HepG2 (cell line): ENCODE measurements around the gene CHRNB2. TPM values are rescaled to one million over a fixed set of nuclear protein-coding genes. Genes with fewer than 3 reads are reported as not detected.
A peak's percentile ranks its signal among the peaks of the same experiment; 100 is the strongest.

Experiments used
- ARHGAP35 ChIP-seq: sonication (generic); formaldehyde crosslinking; IDR thresholded peaks from 2 replicates; pipeline ENCODE4 v1.9.0; 2022; ENCODE audit warnings: mild to moderate bottlenecking, inconsistent platforms, moderate library complexity, missing genetic modification reagents, borderline replicate concordance
- ASH2L ChIP-seq: fragments of 300-600, 200-600 bp; sonication (generic); IDR thresholded peaks from 2 replicates; pipeline ENCODE4 v1.7.0; 2017; ENCODE audit warnings: low read depth, mild to moderate bottlenecking, moderate library complexity, mixed read lengths, low read length; ENCODE audit not compliant: insufficient read length
- CERS6 ChIP-seq: sonication (generic); formaldehyde crosslinking; IDR thresholded peaks from 2 replicates; pipeline ENCODE4 v1.5.0; 2020; ENCODE audit warnings: missing genetic modification reagents
- ELF1 ChIP-seq: sonication (generic); formaldehyde crosslinking; IDR thresholded peaks from 2 replicates; pipeline ENCODE4 v1.4.0; 2020; ENCODE audit warnings: missing genetic modification reagents
- FOXA3 ChIP-seq: IDR thresholded peaks from 2 replicates; pipeline ENCODE4 v1.6.1; 2016; ENCODE audit warnings: missing genetic modification reagents, missing compliant biosample characterization
- GABPB1 ChIP-seq: IDR thresholded peaks from 2 replicates; pipeline ENCODE4 v1.6.1; 2016; ENCODE audit warnings: mild to moderate bottlenecking, missing genetic modification reagents, moderate library complexity, missing compliant biosample characterization
- RARA ChIP-seq: IDR thresholded peaks from 2 replicates; pipeline ENCODE4 v1.6.1; 2016; ENCODE audit warnings: missing genetic modification reagents, missing compliant biosample characterization
- REST ChIP-seq, 2 experiments: IDR thresholded peaks; 2 replicates each; pipeline ENCODE4 v1.6.1; 2011 to 2012; ENCODE audit warnings: low read length in 2 of 2, borderline replicate concordance in 1 of 2, low read depth in 1 of 2, mild to moderate bottlenecking in 1 of 2, moderate library complexity in 1 of 2
- SMYD3 ChIP-seq: sonication (generic); formaldehyde crosslinking; IDR thresholded peaks from 2 replicates; pipeline ENCODE4 v1.8.1; 2023; ENCODE audit warnings: mild to moderate bottlenecking, missing genetic modification reagents
- XRCC5 ChIP-seq: fragments of 200-400 bp; formaldehyde crosslinking; optimal IDR thresholded peaks from 2 replicates; pipeline ENCODE3; 2017; ENCODE audit warnings: mild to moderate bottlenecking, low read length
- YEATS4 ChIP-seq: sonication (generic); formaldehyde crosslinking; IDR thresholded peaks from 2 replicates; pipeline ENCODE4 v1.4.0; 2020; ENCODE audit warnings: missing genetic modification reagents, borderline replicate concordance
- ZFP36L1 ChIP-seq: sonication (generic); formaldehyde crosslinking; IDR thresholded peaks from 2 replicates; pipeline ENCODE4 v1.8.0; 2022; ENCODE audit warnings: mild to moderate bottlenecking, missing genetic modification reagents, moderate library complexity
- ZNF124 ChIP-seq: sonication (generic); formaldehyde crosslinking; IDR thresholded peaks from 2 replicates; pipeline ENCODE4 v1.4.0; 2020; ENCODE audit warnings: missing genetic modification reagents
- ZNF318 ChIP-seq: sonication (generic); formaldehyde crosslinking; IDR thresholded peaks from 2 replicates; pipeline ENCODE4 v1.4.0; 2020; ENCODE audit warnings: mild to moderate bottlenecking, missing genetic modification reagents
- ZNF772 ChIP-seq: sonication (generic); formaldehyde crosslinking; IDR thresholded peaks from 2 replicates; pipeline ENCODE4 v1.5.0; 2020; ENCODE audit warnings: mild to moderate bottlenecking, missing genetic modification reagents
- ZNF777 ChIP-seq: sonication (generic); formaldehyde crosslinking; IDR thresholded peaks from 2 replicates; pipeline ENCODE4 v1.4.0; 2020; ENCODE audit warnings: missing genetic modification reagents
- polyA plus RNA-seq, 8 experiments: library from polyadenylated mRNA; depleted of rRNA in 3 of 8; stranded (reverse) in 7 of 8; unstranded in 1 of 8; fragments of >200 nt; fragmentation: Illumina TruSeq in 4 of 8; extraction: Trizol in 4 of 8; gene quantifications; 2 replicates each; pipeline versions ENCODE4 v1.2.1 to v1.2.3, GENCODE V29; 2011 to 2016; ENCODE audit warnings: low read depth in 4 of 8, missing spikeins in 1 of 8, mixed read lengths in 1 of 8; ENCODE audit not compliant: insufficient read depth in 1 of 8
- total RNA-seq, 5 experiments: library from RNA; depleted of rRNA; stranded (reverse); fragments of >200 nt; fragmentation: Illumina TruSeq; extraction: Trizol; gene quantifications; 2 replicates each; pipeline ENCODE4 v1.2.3, GENCODE V29; 2016; ENCODE audit warnings: low read depth in 1 of 5

CHRNB2 gene
- total and polyA plus RNA-seq, 2 of the 13 experiments (the other 11 are each of a cell fraction or from before 2014, with no cell fraction given): 0.03 to 0.07 TPM

GRCh38 chr1:154627257-154628120 is 59.9 kb downstream of the CHRNB2 start (continued):
- TF ChIP-seq ASH2L (peak; percentile 84), ARHGAP35 (CRISPR knock-in tag) (no peak), ZFP36L1 (peak; percentile 13; the same call in 1 of the 2 replicates), XRCC5 (no peak), ELF1 (CRISPR knock-in tag) (peak; percentile 68), YEATS4 (CRISPR knock-in tag) (peak; percentile 88), ZNF777 (peak; percentile 18; the same call in 1 of the 2 replicates), CERS6 (CRISPR knock-in tag) (no peak), FOXA3 (peak; percentile 36), ZNF318 (peak; percentile 29; the same call in 1 of the 2 replicates), ZNF124 (0 out of 2 replicates have a peak, but pooled peaks have one; percentile 20), ZNF772 (CRISPR knock-in tag) (0 out of 2 replicates have a peak, but pooled peaks have one; percentile 32), GABPB1 (peak; percentile 70), SMYD3 (0 out of 2 replicates have a peak, but pooled peaks have one; percentile 40), REST (IDR thresholded peaks at IDR 0.05; ENCODE audit: borderline replicate concordance in 1 of 2, low read depth in 1 of 2, low read length in 2 of 2) (peak in 1 of 2 experiments; percentile 37; a peak in 1 of 4 replicates), RARA (CRISPR knock-in tag) (peak; percentile 77)
